HL-60/S4 treated with retinoic acid at 250 ng/mL for 4 days and 3 days (cell line): ENCODE data around the gene C1QL4.

ENCODE experiments used
- in situ Hi-C: fragments of 300-500 bp; cut with MboI; formaldehyde crosslinking; loops from 2 replicates; pipeline ENCODE4 v1.7.0; 2022; ENCODE audit warnings: low sequenced_read_pairs

Gene C1QL4

GRCh38 chr12:49348781-49349180 is 11.8 kb upstream of the C1QL4 start:
- in situ Hi-C loops = no loop called here

- in situ Hi-C loops = no loop called here
These were observed 10.6 kb upstream of the C1QL4 start for GRCh38 chr12:49347311-49348193.

GRCh38 chr12:49346659-49347310 is 9.8 kb upstream of the C1QL4 start, which contains the start of gene DNAJC22:
DNAJC22 (plus strand) TSS chr12:49346888; CDS start chr12:49348873, 1,985 bp downstream.
- in situ Hi-C loops = no loop called here

GRCh38 chr12:49345825-49346658 is 9.1 kb upstream of the C1QL4 start:
- in situ Hi-C loops = no loop called here

- in situ Hi-C loops = no loop called here
These were observed 8.2 kb upstream of the C1QL4 start for GRCh38 chr12:49345051-49345824.

GRCh38 chr12:49344486-49345050 is 7.6 kb upstream of the C1QL4 start:
- in situ Hi-C loops = no loop called here

GRCh38 chr12:49342914-49343731 is 6.1 kb upstream of the C1QL4 start:
- in situ Hi-C loops = no loop called here

GRCh38 chr12:49342066-49342913 is 5.3 kb upstream of the C1QL4 start:
- in situ Hi-C loops = no loop called here

GRCh38 chr12:49341777-49342065 is 4.7 kb upstream of the C1QL4 start:
- in situ Hi-C loops = no loop called here

GRCh38 chr12:49340971-49341776 is 4.2 kb upstream of the C1QL4 start:
- in situ Hi-C loops = no loop called here

GRCh38 chr12:49340095-49340870 is 3.3 kb upstream of the C1QL4 start:
- in situ Hi-C loops = no loop called here

- in situ Hi-C loops = loop anchor here (10.0 kb wide), 1 partner anchor 55 kb away; no protein-coding TSS in a partner anchor
These were observed 2.5 kb upstream of the C1QL4 start for GRCh38 chr12:49339464-49339861.

- in situ Hi-C loops = loop anchor here (10.0 kb wide), 1 partner anchor 54 kb away; no protein-coding TSS in a partner anchor
These were observed 2.0 kb upstream of the C1QL4 start for GRCh38 chr12:49338830-49339463.

- in situ Hi-C loops = loop anchor here (10.0 kb wide), 1 partner anchor 51 kb away; no protein-coding TSS in a partner anchor
These were observed 888 bp downstream of the C1QL4 start for GRCh38 chr12:49335955-49336644.

GRCh38 chr12:49335118-49335954 is 1.7 kb downstream of the C1QL4 start:
- in situ Hi-C loops = loop anchor here (10.0 kb wide), 1 partner anchor 51 kb away; no protein-coding TSS in a partner anchor
